Measurements from ENCODE around the gene CCDC28B.

CCDC28B gene

DNA sequence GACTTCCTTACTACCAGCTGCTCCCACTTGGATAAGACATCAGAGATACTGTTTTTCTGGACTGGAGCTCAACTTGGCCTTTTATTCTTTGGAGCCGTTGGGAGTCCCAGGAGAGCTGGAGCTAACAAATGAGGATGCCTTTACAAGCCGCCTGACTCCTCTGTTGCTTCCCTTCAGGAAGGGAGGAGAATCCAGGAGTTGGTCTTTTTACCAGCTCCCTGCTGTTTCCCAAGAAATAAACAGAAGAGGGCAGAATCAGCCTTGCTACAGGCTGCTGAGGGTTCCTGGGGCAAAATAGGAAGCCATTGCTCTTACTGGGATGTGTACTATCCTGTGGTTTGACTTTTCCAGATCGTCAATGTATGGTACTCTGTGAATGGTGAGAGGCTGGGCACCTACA, 23.3 kb downstream of the CCDC28B start:
- no peak for DNase-seq

DNA sequence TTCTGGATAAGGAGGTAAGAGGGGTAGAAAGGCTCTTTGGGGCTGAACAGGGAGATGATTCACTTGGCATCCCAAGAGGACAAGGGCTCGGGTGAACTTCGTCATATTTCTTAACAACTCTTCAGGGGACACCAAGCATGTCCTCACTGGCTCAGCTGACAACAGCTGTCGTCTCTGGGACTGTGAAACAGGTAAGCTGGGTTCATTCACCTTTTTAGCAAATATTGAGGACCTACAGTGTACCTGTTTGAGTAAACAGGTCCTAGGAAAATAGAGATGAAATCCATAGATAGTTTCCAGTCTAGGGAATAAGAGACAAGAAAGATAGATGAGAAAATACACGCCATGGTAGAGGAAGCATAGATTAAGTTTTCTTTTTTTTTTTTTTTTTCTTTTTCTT, 23.9 kb downstream of the CCDC28B start:
- no peak for DNase-seq

GRCh38 chr1:32228771-32229170, 28.4 kb downstream of the CCDC28B start:
- DNase-seq: no peak

DNA sequence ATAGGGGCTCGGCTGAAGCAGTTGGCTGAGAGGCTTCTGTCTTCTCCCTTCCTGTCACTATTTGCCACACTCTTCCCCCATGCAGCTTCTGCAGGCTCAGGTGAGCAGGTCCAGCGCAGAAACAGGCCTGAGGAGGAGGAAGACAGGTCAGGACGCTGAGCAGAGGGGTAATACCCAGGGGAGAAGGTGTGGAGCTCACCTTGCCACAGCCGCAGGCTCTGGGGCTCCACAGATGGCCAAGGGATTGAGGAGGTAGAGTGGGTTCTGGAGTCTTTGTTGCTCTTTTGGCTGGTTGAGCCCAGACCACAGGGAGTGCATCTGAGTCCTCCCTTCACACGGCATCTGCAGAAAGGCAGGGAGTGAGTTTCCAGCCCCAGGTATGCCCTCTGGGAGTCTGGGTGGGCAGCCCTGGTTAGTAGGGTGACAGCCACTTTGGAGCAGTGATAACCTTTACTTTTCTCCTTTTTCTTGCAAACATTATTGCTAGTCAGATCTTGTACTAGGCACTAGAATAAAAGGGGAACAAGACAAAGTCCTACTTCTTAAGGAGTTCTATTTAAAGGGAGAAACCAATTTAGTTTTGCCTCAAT, 31.5 kb downstream of the CCDC28B start:
- DNase-seq: no peak

DNA sequence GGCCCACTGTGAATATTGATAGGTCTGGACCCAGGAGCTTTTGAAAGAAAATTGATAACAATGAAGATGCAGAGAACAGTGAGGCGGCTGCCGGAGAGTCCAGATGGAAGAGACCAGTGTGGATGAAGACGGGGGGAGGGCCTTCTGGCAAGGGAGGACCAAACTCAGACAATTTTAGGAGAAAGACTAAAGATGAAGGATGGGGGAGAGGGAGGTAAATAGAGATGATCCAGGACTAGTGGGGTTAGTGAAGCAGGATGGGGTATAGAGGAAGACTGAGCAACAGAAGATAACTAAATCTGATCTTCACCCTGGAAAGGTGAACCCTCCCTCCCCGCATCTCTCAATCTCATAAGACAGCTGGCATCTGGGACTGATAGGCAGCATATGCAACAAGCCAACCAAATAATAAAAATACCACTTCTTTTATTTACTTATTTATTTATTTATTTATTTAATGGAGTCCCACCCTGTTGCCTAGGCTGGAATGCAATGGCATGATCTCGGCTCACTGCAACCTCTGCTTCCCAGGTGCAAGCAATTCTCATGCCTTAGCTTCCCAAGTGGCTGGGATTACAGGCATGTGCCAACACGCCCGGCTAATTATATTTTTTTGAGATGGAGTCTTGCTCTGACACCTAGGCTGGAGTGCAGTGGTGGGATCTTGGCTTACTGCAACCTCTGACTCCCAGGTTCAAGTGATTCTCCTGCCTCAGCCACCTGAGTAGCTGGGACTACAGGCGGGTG, 32.3 kb downstream of the CCDC28B start:
- no peak for DNase-seq

DNA sequence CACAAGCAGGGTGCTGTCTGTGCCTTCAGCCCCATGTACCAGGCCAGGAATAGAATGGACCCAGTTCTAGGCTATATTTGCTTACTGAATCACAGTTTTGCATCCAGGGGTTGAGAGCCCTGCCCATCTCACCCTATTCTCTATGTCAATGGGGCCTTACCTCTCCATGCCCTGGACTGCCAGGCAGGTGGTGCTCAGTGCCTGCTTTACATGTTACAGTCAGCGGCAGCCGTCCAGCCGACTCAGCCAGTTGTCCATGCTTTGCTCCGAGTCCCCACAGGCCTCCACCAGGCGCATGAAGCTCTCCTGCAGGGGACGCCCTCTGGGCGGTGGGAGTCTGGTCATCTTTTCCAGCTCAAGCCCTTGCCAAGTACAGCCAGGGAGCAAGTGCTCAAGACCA, 34.4 kb downstream of the CCDC28B start:
- DNase-seq: no peak

- no peak for DNase-seq
These were observed 38.9 kb downstream of the CCDC28B start for GRCh38 chr1:32239337-32239736.

- no peak for DNase-seq
These were observed 39.4 kb downstream of the CCDC28B start for GRCh38 chr1:32239790-32240139.

DNA sequence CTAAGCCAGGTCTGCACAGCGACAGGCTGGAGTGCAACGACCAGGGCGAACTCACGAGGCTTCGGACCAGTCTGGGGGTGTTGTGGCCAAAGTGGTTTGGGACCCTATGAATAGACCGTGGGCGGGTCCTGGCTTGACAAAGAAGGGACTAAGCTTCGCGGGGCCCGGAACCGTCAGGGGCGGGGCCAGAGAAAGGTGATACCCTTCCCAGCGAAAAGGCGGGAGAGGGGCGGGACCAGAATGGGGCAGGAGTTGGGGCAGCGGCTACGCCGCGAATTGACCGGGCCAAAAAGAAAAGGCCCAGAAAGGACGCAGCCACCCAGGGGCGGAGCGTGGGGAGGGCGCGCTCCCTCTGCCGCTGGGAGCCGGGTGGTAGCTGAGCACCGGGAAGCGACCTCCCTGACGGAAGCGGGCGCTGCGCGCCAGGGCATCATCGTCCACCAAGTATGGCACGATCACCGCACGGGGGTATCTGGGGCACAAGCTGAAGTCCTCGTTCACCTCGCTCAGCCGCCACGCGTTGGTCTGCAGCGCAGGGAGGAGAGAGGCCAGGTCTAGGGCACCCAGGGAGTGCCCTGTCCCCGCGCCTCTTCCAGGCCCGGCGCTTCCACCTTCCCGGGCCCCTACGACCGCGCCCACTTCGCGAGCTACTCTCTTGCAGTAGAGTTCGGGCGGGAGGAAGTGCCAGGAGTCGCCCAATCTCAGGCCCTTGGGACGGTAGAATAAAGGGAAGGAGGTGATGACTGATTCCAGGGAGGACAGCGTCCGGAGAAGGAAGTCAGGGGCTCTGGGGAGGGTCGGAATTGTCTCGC, 40.0 kb downstream of the CCDC28B start:
- DNase-seq: no peak

DNA sequence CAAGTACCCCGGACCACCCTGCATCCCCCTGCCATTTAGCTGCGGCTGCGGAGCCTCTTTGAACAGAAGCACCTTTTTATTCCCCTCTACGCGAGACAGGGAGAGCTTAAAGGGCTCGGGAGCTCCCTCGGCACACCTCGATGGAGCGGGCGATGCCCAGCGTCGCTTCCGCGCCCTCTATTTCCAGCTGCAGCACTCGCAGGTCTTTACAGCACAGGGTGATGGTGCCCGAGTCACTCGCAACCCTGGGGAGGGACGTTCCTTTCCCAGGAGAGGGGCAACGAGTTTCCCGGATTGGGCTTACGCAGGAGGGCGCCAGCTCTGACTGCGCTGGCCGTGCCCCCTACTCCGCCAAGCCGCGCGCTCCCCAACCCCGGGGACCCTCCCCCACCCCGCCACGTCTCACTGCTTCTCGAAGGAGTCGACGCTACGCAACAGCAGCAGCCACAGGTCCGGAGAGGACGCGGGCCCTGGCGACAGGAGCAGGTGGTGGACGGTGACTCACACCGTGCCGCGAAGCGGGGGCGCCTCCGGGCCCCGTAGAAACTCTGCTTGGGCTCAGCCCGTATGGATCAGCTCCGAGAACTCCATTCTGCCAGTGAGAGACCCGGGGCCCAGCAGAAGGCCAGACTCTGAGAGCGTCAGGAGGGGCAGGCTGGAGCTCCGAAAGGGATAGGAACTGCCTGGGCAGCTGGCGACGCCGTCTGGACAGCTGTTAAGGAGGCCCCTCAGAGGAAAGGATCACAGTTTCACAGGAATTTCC, 40.8 kb downstream of the CCDC28B start:
- no peak for DNase-seq

GRCh38 chr1:32242341-32242851, 42.0 kb downstream of the CCDC28B start:
- no peak for DNase-seq

DNA sequence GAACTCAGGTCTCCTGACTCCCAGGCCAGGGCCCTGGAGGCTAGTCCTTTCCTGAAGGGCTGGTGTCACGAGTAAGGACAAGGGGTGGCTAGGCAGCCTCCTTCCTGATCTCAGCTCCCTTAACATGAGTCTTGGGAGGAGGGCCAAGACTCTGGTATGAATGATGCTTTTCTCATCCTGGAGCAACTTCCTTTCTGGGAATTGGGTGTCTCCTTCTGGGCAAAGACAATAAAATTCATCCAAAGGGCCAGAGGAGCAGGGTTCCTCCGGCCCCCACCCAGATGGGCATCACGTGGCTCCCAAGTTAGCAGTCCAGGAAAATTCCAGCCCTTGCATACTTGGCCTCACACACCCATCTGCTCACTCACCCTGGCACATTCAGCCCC, 46.5 kb downstream of the CCDC28B start, which contains the start of gene FAM167B:
Gene FAM167B, plus strand, starts transcription at position 335 of the 386 bp plus-strand sequence. CDS start 200 bp downstream, outside the sequence.
- no peak for DNase-seq

DNA sequence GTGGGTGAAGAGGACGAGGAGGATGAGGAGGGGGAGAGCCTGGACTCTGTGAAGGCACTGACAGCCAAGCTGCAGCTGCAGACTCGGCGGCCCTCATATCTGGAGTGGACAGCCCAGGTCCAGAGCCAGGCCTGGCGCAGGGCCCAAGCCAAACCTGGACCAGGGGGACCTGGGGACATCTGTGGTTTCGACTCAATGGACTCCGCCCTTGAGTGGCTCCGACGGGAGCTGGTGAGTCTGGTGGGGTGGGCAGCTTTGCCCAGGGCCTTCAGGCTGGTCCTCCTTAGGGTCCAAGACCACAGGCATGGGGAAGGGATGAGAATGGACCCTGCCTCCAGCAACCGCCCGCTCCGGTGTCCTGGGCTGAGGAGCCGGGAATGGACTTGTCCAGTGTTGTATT, 47.1 kb downstream of the CCDC28B start:
- DNase-seq: no peak

GRCh38 chr1:32247983-32248889, 47.8 kb downstream of the CCDC28B start:
- no peak for DNase-seq

DNA sequence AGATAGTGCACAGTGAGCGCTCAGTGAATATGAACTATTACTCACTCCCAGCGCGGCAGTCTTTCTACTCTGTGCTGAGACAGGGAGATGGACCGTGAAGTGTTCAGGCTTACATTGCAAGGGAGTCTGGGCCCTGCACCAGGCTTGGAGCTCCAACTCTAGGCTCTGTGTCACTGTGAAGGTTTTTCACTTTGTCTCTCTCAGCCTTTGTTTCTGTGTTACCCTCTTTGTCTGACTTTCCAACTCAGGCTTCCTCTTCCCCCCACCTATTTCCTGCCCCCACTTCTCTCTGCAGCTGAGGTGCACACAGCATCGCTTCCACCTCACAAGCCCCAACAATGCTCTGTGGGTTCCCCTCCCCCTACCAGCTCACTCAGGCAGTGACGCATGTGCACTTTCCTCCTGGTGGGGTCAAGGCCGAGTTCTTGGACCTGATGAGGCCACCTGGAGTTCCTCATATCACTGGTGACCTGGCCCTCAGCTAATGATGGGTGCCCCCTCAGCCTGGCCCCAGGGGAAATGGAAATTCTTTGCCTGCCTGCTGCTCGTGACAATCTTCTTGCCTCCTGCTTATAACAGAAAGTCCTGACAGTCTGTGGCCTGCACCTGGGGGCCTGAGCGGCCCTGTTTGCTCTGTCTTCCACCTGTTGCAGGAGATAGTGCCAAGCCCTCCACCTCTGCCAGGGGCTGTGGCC, 49.6 kb downstream of the CCDC28B start:
- no peak for DNase-seq

DNA sequence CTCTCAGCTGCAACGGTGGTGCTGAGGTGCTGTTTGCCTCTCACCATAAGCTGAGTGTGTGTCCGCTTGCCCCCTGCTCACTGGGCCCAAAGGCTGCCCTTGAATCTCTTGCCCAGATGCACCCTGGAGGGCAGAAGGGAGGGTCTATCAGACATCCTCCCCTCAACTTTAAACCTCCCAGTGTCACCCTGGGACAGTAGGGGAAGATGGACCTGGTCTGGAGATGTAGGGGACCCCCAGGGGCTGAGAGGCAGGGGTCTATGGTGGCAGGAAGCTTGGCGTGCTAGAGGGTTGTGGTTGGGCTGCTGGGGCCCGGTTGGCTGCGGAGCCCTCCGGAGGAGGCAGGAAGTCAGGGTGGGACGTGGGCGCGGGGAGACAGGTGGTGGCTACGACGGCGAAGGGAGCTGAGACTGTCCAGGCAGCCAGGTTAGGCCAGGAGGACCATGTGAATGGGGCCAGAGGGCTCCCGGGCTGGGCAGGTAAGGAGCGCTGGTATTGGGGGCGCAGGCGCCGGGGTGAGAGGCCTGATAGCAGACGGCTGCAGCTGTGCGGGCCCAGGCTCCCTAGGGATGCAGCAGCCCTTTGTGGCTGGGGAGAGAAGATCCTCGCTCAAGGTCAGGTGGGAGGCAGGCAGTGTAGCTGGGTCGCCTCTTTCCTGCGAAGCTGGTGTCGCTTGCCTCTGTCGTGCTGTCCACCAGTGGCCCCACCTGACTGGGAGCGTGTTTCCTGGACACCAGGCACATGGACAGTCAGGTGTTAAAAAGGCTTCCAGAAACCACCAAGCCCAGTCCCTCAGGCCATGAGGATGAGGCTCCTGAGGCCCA, 50.7 kb downstream of the CCDC28B start, which contains the start of gene LCK:
Gene LCK, plus strand, starts transcription at position 373 of the 824 bp plus-strand sequence. CDS start 23,065 bp downstream, outside the sequence.
- DNase-seq: no peak
